GM23338 (cell line): ENCODE measurements around the gene TMEM117. TPM values are rescaled to one million over a fixed set of nuclear protein-coding genes. Genes with fewer than 3 reads are reported as not detected.

Experiments
- ATAC-seq: fragments of 200-7000 bp; cut with Tn5 transposase; 3 replicates; pipeline ENCODE4 v1.9.1; 2020
- DNase-seq: peaks from one replicate; pipeline ENCODE4 v3.0.0-alpha.2; 2015; ENCODE audit warnings: low spot score
- H2AFZ ChIP-seq: fragments of 200-600 bp; sonication (generic); 2 replicates; pipeline ENCODE4 v1.8.0; 2016; ENCODE audit warnings: antibody characterized with exemption, mild to moderate bottlenecking, moderate library complexity
- H3F3A ChIP-seq: fragments of 200-600 bp; sonication (generic); replicated peaks from 2 replicates; pipeline ENCODE4 v1.8.0; 2017; ENCODE audit warnings: antibody characterized with exemption, mixed run types, low read depth
- H3K27ac ChIP-seq: fragments of 200-600 bp; sonication (generic); 2 replicates; pipeline ENCODE4 v1.6.1; 2016; ENCODE audit warnings: low read depth
- H3K27me3 ChIP-seq: fragments of 200-600 bp; sonication (generic); 2 replicates; pipeline ENCODE4 v1.8.0; 2016; ENCODE audit warnings: mild to moderate bottlenecking, mixed run types, moderate library complexity; ENCODE audit not compliant: insufficient read depth
- H3K36me3 ChIP-seq: fragments of 200-600 bp; sonication (generic); 2 replicates; pipeline ENCODE4 v1.8.0; 2016; ENCODE audit warnings: mild to moderate bottlenecking; ENCODE audit not compliant: insufficient read depth
- H3K4me1 ChIP-seq: fragments of 200-600 bp; sonication (generic); 2 replicates; pipeline ENCODE4 v1.8.0; 2016; ENCODE audit warnings: mild to moderate bottlenecking, moderate library complexity; ENCODE audit not compliant: insufficient read depth
- H3K4me2 ChIP-seq: fragments of 200-600 bp; sonication (generic); 2 replicates; pipeline ENCODE4 v1.7.1; 2017; ENCODE audit warnings: mixed run types
- H3K4me3 ChIP-seq: fragments of 200-600 bp; sonication (generic); 2 replicates; pipeline ENCODE4 v1.6.1; 2016; ENCODE audit warnings: mixed run types
- H3K79me2 ChIP-seq: fragments of 200-600 bp; sonication (generic); replicated peaks from 2 replicates; pipeline ENCODE4 v1.8.0; 2017; ENCODE audit warnings: mild to moderate bottlenecking; ENCODE audit not compliant: insufficient read depth
- H3K9me2 ChIP-seq: fragments of 200-600 bp; sonication (generic); 2 replicates; pipeline ENCODE4 v1.8.0; 2017; ENCODE audit not compliant: insufficient read depth
- H4K20me1 ChIP-seq: fragments of 200-600 bp; sonication (generic); replicated peaks from 2 replicates; pipeline ENCODE4 v1.8.0; 2017; ENCODE audit warnings: mild to moderate bottlenecking; ENCODE audit not compliant: insufficient read depth
- H3K27ac Mint-ChIP-seq: 2 replicates; pipeline ENCODE4 v1.8.0; 2020; ENCODE audit warnings: inconsistent platforms, mild to moderate bottlenecking, moderate library complexity, mixed read lengths
- H3K27me3 Mint-ChIP-seq: 3 replicates; pipeline ENCODE4 v1.8.0; 2022; ENCODE audit warnings: low read depth, mild to moderate bottlenecking, moderate library complexity, mixed read lengths, inconsistent platforms; ENCODE audit not compliant: insufficient read depth, poor library complexity
- H3K36me3 Mint-ChIP-seq: 3 replicates; pipeline ENCODE4 v1.8.0; 2021; ENCODE audit warnings: low read depth, mild to moderate bottlenecking, inconsistent platforms, moderate library complexity, mixed read lengths
- H3K4me1 Mint-ChIP-seq: 3 replicates; pipeline ENCODE4 v1.8.0; 2020; ENCODE audit warnings: mild to moderate bottlenecking, inconsistent platforms, mixed read lengths
- H3K4me3 Mint-ChIP-seq: 3 replicates; pipeline ENCODE4 v1.8.0; 2021; ENCODE audit warnings: moderate library complexity, mild to moderate bottlenecking, inconsistent platforms, mixed read lengths
- H3K9me3 Mint-ChIP-seq: 3 replicates; pipeline ENCODE4 v1.8.0; 2020; ENCODE audit warnings: moderate library complexity, mild to moderate bottlenecking, inconsistent platforms, mixed read lengths
- CREB1 ChIP-seq: fragments of 250-450 bp; sonication (Bioruptor Pico); IDR thresholded peaks from 2 replicates; pipeline ENCODE4 v1.5.0; 2020; ENCODE audit warnings: low read depth, mild to moderate bottlenecking, moderate library complexity
- JUNB ChIP-seq: IDR thresholded peaks from one replicate; pipeline ENCODE4 v1.6.1; 2016; ENCODE audit warnings: antibody characterized with exemption; ENCODE audit not compliant: unreplicated experiment
- POLR2AphosphoS5 ChIP-seq: IDR thresholded peaks from 2 replicates; pipeline ENCODE4 v1.6.1; 2016; ENCODE audit warnings: antibody characterized with exemption, low read depth
- STAT1 ChIP-seq: IDR thresholded peaks from one replicate; pipeline ENCODE4 v1.6.1; 2016; ENCODE audit warnings: antibody characterized with exemption; ENCODE audit not compliant: unreplicated experiment
- ZNF114 ChIP-seq: fragments of 250-450 bp; sonication (Bioruptor Pico); IDR thresholded peaks from 2 replicates; pipeline ENCODE4 v1.5.0; 2020; ENCODE audit warnings: mild to moderate bottlenecking, moderate library complexity
- polyA plus RNA-seq: library from polyadenylated mRNA; unstranded; fragments of >200 nt; fragmentation: Nextera tagmentation; extraction: Ambion mirVana; gene quantifications from 2 replicates; pipeline ENCODE4 v1.2.1, GENCODE V29; 2016
- total RNA-seq: library from RNA; depleted of rRNA; stranded (reverse); fragments of >200 nt; shearing (Covaris generic); gene quantifications from 2 replicates; pipeline ENCODE4 v1.2.3, GENCODE V29; 2014
- TF ChIP-seq, protein P1 (sequence below): IDR thresholded peaks from 2 replicates; pipeline ENCODE4 v1.6.1; 2016; ENCODE audit warnings: antibody characterized with exemption
- TF ChIP-seq, protein P2 (sequence below): fragments of 250-450 bp; sonication (Bioruptor Pico); IDR thresholded peaks from 2 replicates; pipeline ENCODE4 v1.5.0; 2020; ENCODE audit warnings: mild to moderate bottlenecking, moderate library complexity
- TF ChIP-seq, protein P3 (sequence below), 2 experiments: fragments of 200-600 bp in 1 of 2; sonication (generic) in 1 of 2; conservative IDR thresholded peaks; 2 replicates each; pipeline versions ENCODE4 v1.5.1 to v1.6.1; 2016 to 2017; ENCODE audit warnings: antibody characterized with exemption in 2 of 2, low read depth in 2 of 2, mild to moderate bottlenecking in 2 of 2, moderate library complexity in 1 of 2

Gene TMEM117
- total and polyA plus RNA-seq, 2 experiments from 2014 or later: 0.94 to 1.6 TPM

DNA sequence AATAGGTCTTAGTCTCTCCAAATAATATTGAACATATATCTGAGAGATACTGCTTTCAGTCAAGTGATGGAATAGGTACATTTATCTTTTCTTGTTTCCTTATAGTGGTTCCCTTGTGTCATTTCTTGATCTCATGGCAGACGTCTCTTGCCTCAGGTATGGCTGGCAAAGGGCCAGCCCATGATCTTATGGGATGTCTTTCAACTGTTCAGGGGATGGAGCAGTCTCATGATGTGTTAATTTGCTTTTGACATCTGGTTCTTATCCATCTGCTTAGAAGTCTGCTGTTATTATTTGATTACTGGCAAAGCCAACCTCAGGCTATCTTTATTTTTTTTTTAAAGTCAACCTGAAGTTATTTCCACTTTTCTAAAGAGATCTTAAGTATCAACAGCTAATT is 262.9 kb downstream of the TMEM117 start (continued):
- TF ChIP-seq CREB1 (CRISPR knock-in tag) (no peak), STAT1 (no peak)
- TF ChIP-seq, protein P1, sequence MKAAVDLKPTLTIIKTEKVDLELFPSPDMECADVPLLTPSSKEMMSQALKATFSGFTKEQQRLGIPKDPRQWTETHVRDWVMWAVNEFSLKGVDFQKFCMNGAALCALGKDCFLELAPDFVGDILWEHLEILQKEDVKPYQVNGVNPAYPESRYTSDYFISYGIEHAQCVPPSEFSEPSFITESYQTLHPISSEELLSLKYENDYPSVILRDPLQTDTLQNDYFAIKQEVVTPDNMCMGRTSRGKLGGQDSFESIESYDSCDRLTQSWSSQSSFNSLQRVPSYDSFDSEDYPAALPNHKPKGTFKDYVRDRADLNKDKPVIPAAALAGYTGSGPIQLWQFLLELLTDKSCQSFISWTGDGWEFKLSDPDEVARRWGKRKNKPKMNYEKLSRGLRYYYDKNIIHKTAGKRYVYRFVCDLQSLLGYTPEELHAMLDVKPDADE: no peak

DNA sequence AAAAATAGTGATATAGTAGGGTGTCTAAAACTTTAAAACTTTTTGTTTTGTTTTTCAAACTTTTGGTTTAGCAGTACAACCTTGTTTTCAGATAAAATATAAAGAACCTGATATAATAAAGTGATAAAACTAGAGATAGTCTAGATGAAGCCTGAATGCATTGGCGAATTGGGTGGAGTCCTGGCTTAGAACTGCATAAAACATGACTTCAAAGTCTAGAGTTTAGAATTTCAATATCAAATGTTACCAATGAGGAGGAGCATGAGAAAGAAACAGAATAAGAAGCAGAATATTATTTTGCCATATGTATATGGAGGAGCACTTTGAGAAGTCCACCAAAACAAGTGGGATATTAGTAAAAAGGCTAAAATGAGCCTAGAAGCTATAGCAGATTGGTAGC is 263.6 kb downstream of the TMEM117 start:
- no peak for ATAC-seq
- H3F3A ChIP-seq: no peaks in the 10 kb centered on the region
- no peak for DNase-seq

DNA sequence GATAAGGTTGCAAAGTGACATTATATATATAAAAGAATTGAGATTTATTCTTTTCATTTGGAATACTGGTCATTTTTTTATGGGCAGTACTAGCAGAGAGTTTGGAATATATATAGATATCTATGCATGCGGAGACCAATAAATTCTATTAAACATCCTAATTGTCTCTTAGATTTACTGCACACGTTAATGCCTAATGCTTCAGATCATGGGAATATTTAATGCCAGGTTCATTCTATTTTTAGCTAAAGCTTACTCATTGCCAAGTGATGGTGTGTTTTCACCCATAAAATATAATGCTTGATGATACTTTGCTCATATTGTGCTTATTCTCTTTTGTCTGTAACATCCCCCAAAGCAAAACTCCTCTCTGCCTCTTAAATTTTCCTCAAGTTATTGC is 264.4 kb downstream of the TMEM117 start:
- H2AFZ ChIP-seq: no peak overlapping the region
- H3K79me2 ChIP-seq: no peaks in the 10 kb centered on the region
- Mint-ChIP-seq H3K36me3 (no peaks in the 10 kb centered on the region; the same call in 2 of the 3 replicates), H3K27me3 (peaks cover 2% of the 10 kb centered on the region), H3K4me1 (no peaks in the 10 kb centered on the region), H3K9me3 (peaks cover 6% of the 10 kb centered on the region; the same call in 1 of the 3 replicates), H3K27ac (no peak overlapping the region), H3K4me3 (no peak overlapping the region)
- no peak for ATAC-seq
- H4K20me1 ChIP-seq: no peaks in the 10 kb centered on the region
- no peaks in the 10 kb centered on the region for H3K36me3 ChIP-seq
- no peak for DNase-seq
- H3F3A ChIP-seq: no peaks in the 10 kb centered on the region
- H3K9me2 ChIP-seq: no peaks in the 10 kb centered on the region; the same call in 1 of the 2 replicates
- no peak overlapping the region for H3K4me2 ChIP-seq
- H3K27ac ChIP-seq: no peak overlapping the region
- H3K27me3 ChIP-seq: no peaks in the 10 kb centered on the region
- H3K4me1 ChIP-seq: no peaks in the 10 kb centered on the region
- no peak overlapping the region for H3K4me3 ChIP-seq
- TF ChIP-seq STAT1 (no peak), POLR2AphosphoS5 (no peak), JUNB (no peak), ZNF114 (no peak)
- TF ChIP-seq, protein P2, sequence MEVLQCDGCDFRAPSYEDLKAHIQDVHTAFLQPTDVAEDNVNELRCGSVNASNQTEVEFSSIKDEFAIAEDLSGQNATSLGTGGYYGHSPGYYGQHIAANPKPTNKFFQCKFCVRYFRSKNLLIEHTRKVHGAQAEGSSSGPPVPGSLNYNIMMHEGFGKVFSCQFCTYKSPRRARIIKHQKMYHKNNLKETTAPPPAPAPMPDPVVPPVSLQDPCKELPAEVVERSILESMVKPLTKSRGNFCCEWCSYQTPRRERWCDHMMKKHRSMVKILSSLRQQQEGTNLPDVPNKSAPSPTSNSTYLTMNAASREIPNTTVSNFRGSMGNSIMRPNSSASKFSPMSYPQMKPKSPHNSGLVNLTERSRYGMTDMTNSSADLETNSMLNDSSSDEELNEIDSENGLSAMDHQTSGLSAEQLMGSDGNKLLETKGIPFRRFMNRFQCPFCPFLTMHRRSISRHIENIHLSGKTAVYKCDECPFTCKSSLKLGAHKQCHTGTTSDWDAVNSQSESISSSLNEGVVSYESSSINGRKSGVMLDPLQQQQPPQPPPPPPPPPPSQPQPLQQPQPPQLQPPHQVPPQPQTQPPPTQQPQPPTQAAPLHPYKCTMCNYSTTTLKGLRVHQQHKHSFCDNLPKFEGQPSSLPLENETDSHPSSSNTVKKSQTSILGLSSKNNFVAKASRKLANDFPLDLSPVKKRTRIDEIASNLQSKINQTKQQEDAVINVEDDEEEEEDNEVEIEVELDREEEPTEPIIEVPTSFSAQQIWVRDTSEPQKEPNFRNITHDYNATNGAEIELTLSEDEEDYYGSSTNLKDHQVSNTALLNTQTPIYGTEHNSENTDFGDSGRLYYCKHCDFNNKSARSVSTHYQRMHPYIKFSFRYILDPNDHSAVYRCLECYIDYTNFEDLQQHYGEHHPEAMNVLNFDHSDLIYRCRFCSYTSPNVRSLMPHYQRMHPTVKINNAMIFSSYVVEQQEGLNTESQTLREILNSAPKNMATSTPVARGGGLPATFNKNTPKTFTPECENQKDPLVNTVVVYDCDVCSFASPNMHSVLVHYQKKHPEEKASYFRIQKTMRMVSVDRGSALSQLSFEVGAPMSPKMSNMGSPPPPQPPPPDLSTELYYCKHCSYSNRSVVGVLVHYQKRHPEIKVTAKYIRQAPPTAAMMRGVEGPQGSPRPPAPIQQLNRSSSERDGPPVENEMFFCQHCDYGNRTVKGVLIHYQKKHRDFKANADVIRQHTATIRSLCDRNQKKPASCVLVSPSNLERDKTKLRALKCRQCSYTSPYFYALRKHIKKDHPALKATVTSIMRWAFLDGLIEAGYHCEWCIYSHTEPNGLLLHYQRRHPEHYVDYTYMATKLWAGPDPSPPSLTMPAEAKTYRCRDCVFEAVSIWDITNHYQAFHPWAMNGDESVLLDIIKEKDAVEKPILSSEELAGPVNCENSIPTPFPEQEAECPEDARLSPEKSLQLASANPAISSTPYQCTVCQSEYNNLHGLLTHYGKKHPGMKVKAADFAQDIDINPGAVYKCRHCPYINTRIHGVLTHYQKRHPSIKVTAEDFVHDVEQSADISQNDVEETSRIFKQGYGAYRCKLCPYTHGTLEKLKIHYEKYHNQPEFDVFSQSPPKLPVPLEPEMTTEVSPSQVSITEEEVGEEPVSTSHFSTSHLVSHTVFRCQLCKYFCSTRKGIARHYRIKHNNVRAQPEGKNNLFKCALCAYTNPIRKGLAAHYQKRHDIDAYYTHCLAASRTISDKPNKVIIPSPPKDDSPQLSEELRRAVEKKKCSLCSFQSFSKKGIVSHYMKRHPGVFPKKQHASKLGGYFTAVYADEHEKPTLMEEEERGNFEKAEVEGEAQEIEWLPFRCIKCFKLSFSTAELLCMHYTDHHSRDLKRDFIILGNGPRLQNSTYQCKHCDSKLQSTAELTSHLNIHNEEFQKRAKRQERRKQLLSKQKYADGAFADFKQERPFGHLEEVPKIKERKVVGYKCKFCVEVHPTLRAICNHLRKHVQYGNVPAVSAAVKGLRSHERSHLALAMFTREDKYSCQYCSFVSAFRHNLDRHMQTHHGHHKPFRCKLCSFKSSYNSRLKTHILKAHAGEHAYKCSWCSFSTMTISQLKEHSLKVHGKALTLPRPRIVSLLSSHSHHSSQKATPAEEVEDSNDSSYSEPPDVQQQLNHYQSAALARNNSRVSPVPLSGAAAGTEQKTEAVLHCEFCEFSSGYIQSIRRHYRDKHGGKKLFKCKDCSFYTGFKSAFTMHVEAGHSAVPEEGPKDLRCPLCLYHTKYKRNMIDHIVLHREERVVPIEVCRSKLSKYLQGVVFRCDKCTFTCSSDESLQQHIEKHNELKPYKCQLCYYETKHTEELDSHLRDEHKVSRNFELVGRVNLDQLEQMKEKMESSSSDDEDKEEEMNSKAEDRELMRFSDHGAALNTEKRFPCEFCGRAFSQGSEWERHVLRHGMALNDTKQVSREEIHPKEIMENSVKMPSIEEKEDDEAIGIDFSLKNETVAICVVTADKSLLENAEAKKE: no peak
- TF ChIP-seq, protein P1: no peak

More for the DNA sequence above, 263.6 kb downstream of the TMEM117 start:
- Histone ChIP-seq H3K79me2 (no peaks in the 10 kb centered on the region), H3K36me3 (no peaks in the 10 kb centered on the region), H3K4me3 (no peak overlapping the region), H3K27ac (no peak overlapping the region), H3K9me2 (no peaks in the 10 kb centered on the region; the same call in 1 of the 2 replicates), H3K4me1 (no peaks in the 10 kb centered on the region), H4K20me1 (no peaks in the 10 kb centered on the region), H3K27me3 (no peaks in the 10 kb centered on the region), H2AFZ (no peak overlapping the region), H3K4me2 (no peak overlapping the region)
- Mint-ChIP-seq H3K27me3 (peaks cover 2% of the 10 kb centered on the region), H3K27ac (no peak overlapping the region), H3K4me1 (no peaks in the 10 kb centered on the region), H3K4me3 (no peak overlapping the region), H3K36me3 (no peaks in the 10 kb centered on the region; the same call in 2 of the 3 replicates), H3K9me3 (peaks cover 7% of the 10 kb centered on the region; the same call in 1 of the 3 replicates)
- TF ChIP-seq, protein P3, sequence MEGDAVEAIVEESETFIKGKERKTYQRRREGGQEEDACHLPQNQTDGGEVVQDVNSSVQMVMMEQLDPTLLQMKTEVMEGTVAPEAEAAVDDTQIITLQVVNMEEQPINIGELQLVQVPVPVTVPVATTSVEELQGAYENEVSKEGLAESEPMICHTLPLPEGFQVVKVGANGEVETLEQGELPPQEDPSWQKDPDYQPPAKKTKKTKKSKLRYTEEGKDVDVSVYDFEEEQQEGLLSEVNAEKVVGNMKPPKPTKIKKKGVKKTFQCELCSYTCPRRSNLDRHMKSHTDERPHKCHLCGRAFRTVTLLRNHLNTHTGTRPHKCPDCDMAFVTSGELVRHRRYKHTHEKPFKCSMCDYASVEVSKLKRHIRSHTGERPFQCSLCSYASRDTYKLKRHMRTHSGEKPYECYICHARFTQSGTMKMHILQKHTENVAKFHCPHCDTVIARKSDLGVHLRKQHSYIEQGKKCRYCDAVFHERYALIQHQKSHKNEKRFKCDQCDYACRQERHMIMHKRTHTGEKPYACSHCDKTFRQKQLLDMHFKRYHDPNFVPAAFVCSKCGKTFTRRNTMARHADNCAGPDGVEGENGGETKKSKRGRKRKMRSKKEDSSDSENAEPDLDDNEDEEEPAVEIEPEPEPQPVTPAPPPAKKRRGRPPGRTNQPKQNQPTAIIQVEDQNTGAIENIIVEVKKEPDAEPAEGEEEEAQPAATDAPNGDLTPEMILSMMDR (conservative IDR thresholded peaks at IDR 0.05; ENCODE audit: low read depth in 2 of 2): no peak
